GM19328 (cell line): ENCODE measurements around the gene SYDE1.

Experiments
- ATAC-seq: cut with Tn5 transposase; IDR thresholded peaks from one replicate; pipeline ENCODE4 v1.9.1; 2021; ENCODE audit warnings: mild to moderate bottlenecking, moderate library complexity; ENCODE audit not compliant: unreplicated experiment

SYDE1 gene

GRCh38 chr19:15108145-15108844 is 1.1 kb downstream of the SYDE1 start:
- no peak for ATAC-seq

- no peak for ATAC-seq
These were observed 1.9 kb downstream of the SYDE1 start for GRCh38 chr19:15108845-15109767.

GRCh38 chr19:15109768-15110417 is 2.7 kb downstream of the SYDE1 start:
- ATAC-seq, result no peak

GRCh38 chr19:15110418-15110815 is 3.2 kb downstream of the SYDE1 start:
- ATAC-seq, result no peak

- no peak for ATAC-seq
These were observed 4.6 kb downstream of the SYDE1 start for GRCh38 chr19:15111758-15112157.

- no peak for ATAC-seq
These were observed 5.2 kb downstream of the SYDE1 start for GRCh38 chr19:15112385-15112784.

- ATAC-seq, result no peak
These were observed 6.3 kb downstream of the SYDE1 start for GRCh38 chr19:15113245-15114152.

GRCh38 chr19:15114153-15114540 is 6.9 kb downstream of the SYDE1 start:
- ATAC-seq, result no peak

GRCh38 chr19:15115080-15115479 is 7.9 kb downstream of the SYDE1 start:
- no peak for ATAC-seq

GRCh38 chr19:15115762-15116615 is 8.8 kb downstream of the SYDE1 start:
- no peak for ATAC-seq

- no peak for ATAC-seq
These were observed 9.7 kb downstream of the SYDE1 start for GRCh38 chr19:15116856-15117255.

- ATAC-seq, result no peak
These were observed 11.0 kb downstream of the SYDE1 start for GRCh38 chr19:15118248-15118647.

GRCh38 chr19:15118789-15119494 is 11.7 kb downstream of the SYDE1 start:
- ATAC-seq, result no peak

GRCh38 chr19:15120135-15121026 is 13.2 kb downstream of the SYDE1 start:
- ATAC-seq, result no peak

GRCh38 chr19:15122331-15123030 is 15.3 kb downstream of the SYDE1 start:
- no peak for ATAC-seq

- no peak for ATAC-seq
These were observed 16.1 kb downstream of the SYDE1 start for GRCh38 chr19:15123031-15123890.
